HG02852 (cell line): ENCODE results near the gene TMEM69.
A peak's percentile ranks its signal among the peaks of the same experiment; 100 is the strongest.
"Not testable (repeated sequence)": the region's sequence is repeated elsewhere in the genome, so short reads cannot be mapped to it uniquely, and the experiment has no call there.

Experiments used
- ATAC-seq: cut with Tn5 transposase; IDR thresholded peaks from one replicate; pipeline ENCODE4 v1.9.1; 2021; ENCODE audit warnings: mild to moderate bottlenecking, moderate library complexity; ENCODE audit not compliant: unreplicated experiment

Gene TMEM69

GRCh38 chr1:45677751-45678245, 10.2 kb upstream of the TMEM69 start:
- no peak for ATAC-seq

- no peak for ATAC-seq
These were observed 9.5 kb upstream of the TMEM69 start for GRCh38 chr1:45678489-45678888.

GRCh38 chr1:45679123-45679522, 8.9 kb upstream of the TMEM69 start:
- ATAC-seq, result no peak

GRCh38 chr1:45682942-45683341, 5.0 kb upstream of the TMEM69 start:
- ATAC-seq, result no peak

- ATAC-seq, result no peak
These were observed 3.6 kb upstream of the TMEM69 start for GRCh38 chr1:45684402-45684801.

- ATAC-seq, result no peak
These were observed 2.5 kb upstream of the TMEM69 start for GRCh38 chr1:45685308-45686014.

GRCh38 chr1:45686015-45686287, 2.0 kb upstream of the TMEM69 start:
- ATAC-seq, result peak; percentile 7

GRCh38 chr1:45686288-45687013, 1.5 kb upstream of the TMEM69 start, which contains the start of gene GPBP1L1:
GPBP1L1 (minus strand) TSS chr1:45686533; CDS start chr1:45659087, 27,446 bp downstream.
- ATAC-seq, result peak; percentile 58

GRCh38 chr1:45687014-45687753, 797 bp upstream of the TMEM69 start:
- peak; percentile 80 for ATAC-seq

- not testable (repeated sequence) for ATAC-seq
These were observed 5.8 kb downstream of the TMEM69 start for GRCh38 chr1:45693811-45694210.

GRCh38 chr1:45694823-45695222, 6.8 kb downstream of the TMEM69 start:
- no peak for ATAC-seq

- no peak for ATAC-seq
These were observed 16.7 kb downstream of the TMEM69 start for GRCh38 chr1:45704637-45705036.

GRCh38 chr1:45713711-45714110, 25.7 kb downstream of the TMEM69 start:
- no peak for ATAC-seq

- ATAC-seq, result no peak
These were observed 28.7 kb downstream of the TMEM69 start for GRCh38 chr1:45716700-45717099.

GRCh38 chr1:45717386-45717785, 29.4 kb downstream of the TMEM69 start:
- ATAC-seq, result not testable (repeated sequence)

GRCh38 chr1:45718289-45718688, 30.3 kb downstream of the TMEM69 start:
- no peak for ATAC-seq

GRCh38 chr1:45721207-45721606, 33.2 kb downstream of the TMEM69 start:
- ATAC-seq, result no peak

- no peak for ATAC-seq
These were observed 34.8 kb downstream of the TMEM69 start for GRCh38 chr1:45722809-45723208.

- ATAC-seq, result no peak
These were observed 35.4 kb downstream of the TMEM69 start for GRCh38 chr1:45723248-45723930.

GRCh38 chr1:45726007-45726406, 38.0 kb downstream of the TMEM69 start:
- not testable (repeated sequence) for ATAC-seq
